ENCODE measurements around the gene ZCCHC8.

DNA sequence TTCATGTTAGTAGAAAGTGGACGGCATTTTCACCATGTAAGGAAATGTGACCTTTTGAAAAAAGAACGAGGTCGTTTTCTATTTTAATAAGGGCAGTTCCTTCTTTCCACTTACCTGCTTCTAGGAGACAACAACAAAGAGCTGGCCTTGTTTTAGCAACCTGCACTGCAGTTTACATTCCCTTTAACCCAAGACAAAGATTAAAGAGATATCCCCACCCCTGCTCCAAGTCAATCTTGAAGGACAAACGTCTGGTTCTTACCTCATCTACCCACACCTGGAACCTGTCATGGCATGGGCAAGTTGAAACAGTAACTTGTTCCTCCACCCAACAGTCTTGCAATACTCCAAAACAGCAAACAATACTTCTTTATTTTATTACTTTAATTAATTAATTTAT lies 32.7 kb downstream of the ZCCHC8 start:
- TF ChIP-seq POLR2AphosphoS5 (IDR thresholded peaks at IDR 0.05): no peak
- no peak for TF ChIP-seq POLR2A (IDR thresholded peaks at IDR 0.05)
- TF ChIP-seq, protein P1, sequence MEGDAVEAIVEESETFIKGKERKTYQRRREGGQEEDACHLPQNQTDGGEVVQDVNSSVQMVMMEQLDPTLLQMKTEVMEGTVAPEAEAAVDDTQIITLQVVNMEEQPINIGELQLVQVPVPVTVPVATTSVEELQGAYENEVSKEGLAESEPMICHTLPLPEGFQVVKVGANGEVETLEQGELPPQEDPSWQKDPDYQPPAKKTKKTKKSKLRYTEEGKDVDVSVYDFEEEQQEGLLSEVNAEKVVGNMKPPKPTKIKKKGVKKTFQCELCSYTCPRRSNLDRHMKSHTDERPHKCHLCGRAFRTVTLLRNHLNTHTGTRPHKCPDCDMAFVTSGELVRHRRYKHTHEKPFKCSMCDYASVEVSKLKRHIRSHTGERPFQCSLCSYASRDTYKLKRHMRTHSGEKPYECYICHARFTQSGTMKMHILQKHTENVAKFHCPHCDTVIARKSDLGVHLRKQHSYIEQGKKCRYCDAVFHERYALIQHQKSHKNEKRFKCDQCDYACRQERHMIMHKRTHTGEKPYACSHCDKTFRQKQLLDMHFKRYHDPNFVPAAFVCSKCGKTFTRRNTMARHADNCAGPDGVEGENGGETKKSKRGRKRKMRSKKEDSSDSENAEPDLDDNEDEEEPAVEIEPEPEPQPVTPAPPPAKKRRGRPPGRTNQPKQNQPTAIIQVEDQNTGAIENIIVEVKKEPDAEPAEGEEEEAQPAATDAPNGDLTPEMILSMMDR (IDR thresholded peaks at IDR 0.05): no peak

Measured in gastroesophageal sphincter (tissue), 3 donors.